Left forelimb (tissue), 1 donor: ENCODE measurements around the gene NDUFV3.
A peak's percentile ranks its signal among the peaks of the same experiment; 100 is the strongest.

ENCODE experiments used
- DNase-seq: peaks from one replicate; pipeline ENCODE4 v3.0.0-alpha.2; 2018; ENCODE audit warnings: low spot score

The NDUFV3 gene

DNA sequence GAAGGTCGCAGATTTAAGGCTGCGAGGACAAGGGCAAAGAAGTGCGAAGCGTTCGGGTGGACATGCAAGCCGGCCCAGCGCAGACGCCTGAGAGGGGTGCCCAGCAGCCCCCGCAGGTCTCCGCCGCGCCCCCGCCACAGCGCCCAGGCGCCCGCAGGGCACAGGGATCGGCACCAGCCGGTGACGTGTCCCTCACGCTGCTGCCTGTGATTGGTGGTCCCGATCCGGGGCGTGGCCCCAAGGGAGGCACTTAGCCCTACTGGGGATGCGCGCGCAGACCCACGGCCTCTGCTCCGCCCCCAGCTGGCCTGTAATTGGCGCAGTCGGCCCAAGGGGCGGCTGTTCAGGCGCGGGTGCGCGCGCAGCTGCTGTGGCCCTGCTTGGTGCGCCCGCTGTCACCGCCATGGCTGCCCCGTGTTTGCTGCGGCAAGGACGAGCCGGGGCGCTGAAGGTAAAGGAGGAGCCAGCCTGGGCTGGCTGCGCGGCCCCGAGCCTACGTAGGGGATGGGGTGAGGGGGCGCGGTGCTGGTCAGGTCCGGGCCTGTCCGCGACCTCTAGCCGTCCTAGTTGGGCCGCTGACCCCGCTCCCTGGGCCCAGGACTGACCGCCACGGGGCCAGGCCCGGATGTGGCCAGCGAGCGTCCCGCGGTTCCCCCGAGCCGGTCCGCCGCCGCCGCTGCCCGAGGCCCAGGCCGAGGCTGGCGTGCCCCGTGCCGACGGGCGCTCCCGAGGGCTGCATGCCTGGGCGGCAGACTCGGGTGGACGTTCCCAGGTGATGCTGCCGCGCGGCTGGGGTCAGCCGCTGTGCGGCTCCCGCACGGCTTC is at the start of gene NDUFV3:
Gene NDUFV3 (plus strand): TSS at position 379 of the 825 bp plus-strand sequence. CDS start 25 bp downstream, at position 404.
- peak; percentile 100 for DNase-seq

DNA sequence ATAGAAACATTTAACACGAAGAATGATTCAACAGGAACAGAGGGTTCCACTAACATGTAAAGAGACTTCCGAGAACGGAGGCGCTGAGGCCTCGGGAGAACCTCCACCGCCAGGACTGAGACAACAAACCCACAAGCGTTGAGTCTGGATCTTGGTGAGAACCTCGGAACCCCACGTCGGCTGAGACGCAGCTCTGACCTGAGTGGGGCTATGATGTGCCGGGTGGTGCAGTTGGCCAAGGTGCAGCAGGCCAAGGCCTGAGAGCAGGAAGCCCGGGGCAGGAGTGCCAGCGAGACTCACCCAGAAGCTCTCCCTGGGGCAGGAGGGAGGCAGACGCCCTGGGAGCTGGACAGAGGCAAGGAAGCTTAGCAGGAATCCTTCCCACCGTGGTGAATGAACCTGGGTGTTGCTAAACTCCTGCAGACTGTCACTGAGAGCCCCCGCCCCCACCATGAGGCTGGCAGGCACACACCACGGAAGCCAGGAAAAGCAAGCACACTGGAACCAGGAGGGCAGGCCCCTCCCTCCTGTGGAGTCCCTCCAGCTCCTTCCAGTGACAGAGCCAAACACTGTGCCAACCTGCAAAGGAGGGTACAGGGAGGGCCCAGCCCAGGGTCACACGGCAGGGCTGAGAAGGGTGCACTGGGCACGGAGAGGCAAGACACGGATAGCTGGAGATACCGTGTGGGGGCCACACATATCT is 48.5 kb upstream of the NDUFV3 start:
- DNase-seq: peak; percentile 61

DNA sequence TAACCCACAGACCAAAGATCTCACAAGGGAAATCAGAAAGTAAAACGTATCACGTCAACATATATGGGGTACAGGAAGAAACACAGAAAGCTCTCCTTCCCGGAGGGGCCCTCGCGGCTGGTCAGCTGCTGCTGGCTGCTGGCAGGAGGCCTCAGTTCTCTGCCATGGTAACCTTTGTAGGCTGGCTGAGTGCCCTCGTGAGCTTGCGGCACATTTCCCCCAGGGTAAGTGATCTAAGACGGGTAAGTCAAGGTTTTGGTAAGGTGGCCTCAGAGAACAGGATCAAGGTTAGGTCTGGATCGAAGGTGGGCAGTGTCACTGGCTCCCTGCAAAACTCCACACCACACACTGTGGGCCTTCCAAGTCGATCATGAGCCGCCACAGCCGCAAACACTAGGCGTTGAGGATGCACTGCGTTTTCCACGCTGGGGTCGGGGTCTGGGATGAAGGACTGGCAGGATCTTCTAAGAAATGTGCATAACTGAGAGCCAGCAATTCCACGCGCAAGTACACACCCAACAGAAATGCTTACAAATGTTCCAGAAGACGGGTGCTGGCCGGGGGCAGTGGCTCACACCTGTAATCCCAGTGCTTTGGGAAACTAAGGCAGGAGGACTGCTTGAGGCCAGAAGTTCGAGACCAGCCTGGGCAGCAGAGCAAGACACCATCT is 47.7 kb upstream of the NDUFV3 start:
- peak; percentile 36 for DNase-seq

DNA sequence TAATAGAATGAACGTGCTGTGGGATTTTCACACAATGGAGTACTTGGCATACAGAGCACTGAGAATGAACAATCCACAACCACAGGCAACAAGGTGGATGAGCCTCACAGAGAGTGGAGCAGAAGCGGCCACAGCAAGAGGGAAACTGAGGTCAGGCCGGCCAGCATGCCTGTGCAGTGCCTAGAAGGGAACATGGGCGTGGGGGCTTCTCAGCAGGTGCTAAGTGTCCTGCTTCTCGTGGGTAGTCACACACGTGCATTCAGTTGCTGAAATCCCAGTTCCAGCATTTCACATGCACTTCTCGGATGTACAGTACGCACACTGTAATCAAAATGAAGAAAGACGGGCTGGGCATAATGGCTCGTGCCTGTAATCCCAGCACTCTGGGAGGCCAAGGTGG is 46.9 kb upstream of the NDUFV3 start:
- peak; percentile 31 for DNase-seq

DNA sequence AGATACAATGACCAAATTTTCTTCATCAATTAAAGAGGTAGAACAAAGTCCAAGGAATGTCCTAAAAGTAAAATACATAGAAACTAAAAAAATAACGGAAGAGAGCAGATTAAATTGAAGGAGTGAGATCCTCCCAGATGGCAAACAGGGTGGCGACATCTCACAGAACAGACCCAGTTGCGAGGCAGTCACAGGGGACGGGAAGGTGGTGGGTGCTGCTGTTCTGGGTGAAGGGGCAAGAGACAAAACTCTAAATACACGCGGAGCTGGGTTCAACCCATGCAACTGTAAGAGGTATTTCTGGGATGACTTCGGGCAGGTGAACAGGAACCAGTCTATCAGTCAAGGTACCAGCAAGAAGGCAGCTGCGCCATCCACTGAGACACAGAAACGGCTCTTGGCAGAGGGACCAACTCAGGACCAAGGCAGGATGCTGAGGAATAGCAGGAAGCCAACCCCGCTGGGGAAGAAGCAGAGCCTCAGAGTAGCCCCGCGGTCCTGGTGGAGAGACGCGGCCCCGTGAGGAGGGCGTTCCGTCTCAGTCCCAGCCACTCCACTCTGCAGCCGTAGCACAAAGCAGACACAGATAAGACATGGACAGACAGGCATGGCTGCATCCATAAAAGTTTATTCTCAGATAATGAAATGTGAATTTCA is 45.9 kb upstream of the NDUFV3 start:
- peak; percentile 31 for DNase-seq

DNA sequence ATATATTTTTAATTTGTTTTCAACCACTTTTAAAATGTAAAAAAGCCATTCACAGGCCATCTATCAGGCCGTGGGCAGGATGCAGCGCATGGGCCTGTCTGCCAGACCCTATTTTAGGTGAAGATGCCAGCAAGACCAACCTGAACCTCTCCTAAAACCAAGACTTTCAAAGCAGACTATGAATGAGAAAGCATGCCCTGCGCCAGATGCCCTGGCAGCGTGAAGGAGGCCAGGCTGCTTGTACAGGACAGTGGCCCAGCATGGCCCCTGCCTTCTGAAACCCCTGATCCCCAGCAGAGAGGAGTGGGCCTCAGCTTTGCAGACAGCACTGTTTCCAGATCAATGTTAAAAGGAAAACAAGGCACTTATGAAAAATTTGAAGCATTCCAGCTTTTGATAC is 45.4 kb upstream of the NDUFV3 start:
- peak; percentile 18 for DNase-seq

DNA sequence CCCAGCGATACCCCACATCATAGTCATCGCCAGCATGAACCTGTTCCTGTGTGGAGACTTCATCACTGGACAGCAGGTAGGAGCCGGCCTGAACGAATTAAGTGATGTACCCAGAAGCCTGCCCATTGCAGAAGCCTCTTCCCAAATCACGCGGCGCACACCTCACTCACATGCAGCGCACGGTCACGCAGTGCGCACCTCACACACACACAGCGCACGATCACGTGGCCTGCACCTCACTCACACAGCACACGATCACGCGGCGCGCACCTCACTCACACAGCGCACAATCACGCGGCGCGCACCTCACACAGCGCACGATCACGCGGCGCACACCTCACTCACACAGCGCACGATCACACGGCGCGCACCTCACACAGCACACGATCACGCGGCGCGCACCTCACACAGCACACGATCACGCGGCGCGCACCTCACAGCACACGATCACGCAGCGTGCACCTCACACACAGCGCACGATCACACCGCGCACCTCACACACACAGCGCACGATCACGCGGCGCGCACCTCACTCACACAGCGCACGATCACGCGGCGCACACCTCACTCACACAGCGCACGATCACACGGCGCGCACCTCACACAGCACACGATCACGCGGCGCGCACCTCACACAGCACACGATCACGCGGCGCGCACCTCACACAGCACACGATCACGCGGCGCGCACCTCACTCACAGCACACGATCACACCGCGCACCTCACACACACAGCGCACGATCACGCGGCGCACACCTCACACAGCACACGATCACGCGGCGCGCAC is 44.8 kb upstream of the NDUFV3 start:
- DNase-seq: peak; percentile 12

DNA sequence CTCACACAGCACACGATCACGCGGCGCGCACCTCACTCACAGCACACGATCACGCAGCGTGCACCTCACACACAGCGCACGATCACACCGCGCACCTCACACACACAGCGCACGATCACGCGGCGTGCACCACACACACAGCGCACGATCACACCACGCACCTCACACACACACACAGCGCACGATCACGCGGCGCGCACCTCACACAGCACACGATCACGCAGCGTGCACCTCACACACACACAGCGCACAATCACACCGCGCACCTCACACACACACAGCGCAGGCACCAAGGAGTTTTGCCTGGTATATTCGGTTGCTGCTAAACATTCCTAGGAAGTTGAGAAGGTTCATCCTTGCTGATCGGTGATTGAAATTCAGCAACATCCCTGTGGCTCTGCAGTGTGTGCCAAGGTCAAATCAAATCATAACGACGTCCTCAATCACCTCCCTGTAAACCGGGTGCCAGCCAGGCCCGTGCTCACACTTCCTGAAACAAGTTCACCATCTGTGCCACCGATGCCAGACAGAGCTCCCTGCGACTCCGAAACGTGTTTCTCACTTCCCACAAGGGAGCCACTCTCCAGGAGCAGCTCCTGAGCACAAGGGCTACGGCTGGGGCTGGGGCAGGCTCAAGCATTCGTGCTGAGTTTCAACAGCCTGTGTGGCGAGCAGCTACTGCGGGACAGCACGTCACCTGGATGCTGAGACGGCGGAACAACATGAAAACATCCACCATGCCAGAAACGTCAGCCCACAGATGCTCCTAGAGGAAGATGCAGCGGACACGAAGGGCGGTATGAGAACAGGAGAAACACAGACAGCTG is 44.0 kb upstream of the NDUFV3 start:
- no peak for DNase-seq

DNA sequence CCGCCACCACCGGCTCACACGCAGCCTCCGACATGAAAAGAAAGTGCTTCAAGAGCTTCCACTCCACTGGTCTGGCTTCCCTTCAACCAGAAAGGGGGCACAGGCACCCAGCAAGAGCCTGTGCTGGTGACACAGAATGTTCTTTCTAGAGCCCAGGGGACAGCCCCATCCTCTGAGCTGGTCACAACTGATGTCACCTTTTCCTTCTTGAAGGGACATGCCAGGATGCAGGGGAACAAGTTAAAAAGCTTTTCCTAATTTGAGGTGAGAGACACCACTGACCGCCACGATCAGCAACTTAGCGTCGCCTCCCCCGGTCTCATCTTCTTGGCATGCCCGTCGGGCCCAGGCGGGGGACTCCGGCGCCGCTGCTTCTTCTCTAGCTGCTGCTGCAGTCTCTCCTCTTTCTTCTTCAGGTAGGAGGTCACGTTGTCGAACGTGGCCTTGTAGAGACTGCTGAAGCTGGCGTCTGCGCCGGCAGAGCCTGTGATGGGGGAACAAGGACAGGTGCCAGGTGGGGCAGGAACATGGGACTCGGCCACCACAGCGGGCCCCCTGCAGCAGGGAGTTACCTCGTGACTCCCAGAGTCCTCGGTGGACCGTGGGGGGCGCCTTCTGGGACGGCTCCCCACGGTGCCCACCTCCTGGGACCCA is 43.2 kb upstream of the NDUFV3 start:
- DNase-seq: no peak

DNA sequence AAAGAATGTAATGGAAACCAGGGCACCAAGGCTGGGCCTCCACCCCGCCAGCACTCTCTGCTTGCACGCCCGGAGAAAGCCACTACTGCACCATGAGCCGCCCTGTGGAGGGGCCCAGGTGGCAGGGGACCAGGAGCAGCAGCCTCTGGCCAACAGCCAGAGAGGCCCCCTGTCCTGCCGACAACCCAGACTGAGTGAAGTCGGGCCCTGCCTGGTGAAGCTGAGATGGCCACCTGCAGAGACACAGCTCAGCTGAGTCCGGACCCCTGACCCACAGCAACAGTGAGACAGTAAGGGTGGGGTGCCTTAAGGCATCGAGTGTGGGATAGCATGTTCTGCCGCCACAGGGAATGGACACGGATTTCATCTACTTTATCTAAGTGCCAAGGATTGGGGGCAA is 42.6 kb upstream of the NDUFV3 start:
- DNase-seq: no peak

DNA sequence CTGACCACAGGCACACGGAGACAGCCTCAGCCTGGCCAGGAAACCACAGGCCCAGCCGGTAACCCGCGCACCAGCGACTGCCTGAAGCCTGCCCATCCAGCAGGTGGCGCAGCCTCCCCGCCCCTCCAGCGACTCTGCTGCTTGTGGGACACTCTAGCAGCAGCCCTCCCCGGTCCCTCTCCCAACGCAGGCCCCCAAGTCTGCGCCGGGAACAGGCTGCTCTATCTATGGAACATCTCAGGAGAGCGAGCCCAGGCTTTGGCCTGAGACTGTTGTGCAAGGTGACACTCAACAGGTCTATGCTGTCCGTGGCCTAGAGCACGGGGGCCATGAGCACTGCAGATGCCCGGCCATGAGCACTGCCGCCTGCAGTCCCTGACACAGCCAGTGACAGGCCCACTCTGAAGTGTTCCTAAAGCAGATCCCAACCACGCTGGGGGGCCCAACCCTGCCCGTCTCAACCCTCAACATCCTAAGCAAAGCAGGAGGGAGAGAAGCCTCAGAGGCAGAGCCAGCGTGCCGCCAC is 42.2 kb upstream of the NDUFV3 start:
- no peak for DNase-seq

DNA sequence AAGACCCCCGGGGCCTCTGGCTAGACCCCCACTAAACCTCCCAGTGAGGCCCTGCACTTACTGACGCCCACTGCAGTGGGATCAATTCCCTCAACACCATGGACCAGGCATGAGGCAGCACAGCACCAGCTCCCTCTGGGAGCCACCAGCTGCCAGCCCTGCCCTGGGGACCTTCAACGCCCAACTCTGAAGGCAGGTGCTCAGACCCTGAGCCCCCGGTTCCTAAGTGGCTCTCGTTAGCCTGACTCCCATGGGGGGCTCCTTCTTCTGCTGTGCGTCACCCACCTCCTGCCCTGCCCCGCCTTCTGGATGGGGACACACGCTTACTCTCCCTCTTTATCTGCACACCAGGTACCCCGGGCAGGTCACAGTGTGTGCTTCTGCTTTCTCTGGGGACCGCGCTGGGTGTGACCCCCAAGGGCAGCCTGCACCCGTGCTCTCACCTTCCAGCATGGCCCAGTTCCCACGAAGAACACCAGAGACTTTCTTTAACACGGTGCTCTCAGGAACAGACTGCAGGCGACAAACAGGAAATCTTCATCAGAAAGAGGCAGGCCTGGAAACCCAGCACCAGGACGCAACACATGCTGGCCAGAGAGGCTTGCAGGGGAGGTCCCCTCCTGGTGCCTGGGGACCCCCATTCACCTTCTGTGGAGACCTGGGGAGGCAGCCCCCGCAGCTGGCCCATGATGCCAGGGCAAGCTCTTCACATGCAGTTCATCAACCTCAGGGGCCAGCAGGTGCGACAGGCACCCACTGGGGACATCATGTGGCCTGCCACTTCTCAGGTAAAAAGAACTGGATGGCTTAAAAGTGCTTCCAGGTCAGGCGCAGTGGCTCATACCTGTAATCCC is 41.1 kb upstream of the NDUFV3 start:
- no peak for DNase-seq

DNA sequence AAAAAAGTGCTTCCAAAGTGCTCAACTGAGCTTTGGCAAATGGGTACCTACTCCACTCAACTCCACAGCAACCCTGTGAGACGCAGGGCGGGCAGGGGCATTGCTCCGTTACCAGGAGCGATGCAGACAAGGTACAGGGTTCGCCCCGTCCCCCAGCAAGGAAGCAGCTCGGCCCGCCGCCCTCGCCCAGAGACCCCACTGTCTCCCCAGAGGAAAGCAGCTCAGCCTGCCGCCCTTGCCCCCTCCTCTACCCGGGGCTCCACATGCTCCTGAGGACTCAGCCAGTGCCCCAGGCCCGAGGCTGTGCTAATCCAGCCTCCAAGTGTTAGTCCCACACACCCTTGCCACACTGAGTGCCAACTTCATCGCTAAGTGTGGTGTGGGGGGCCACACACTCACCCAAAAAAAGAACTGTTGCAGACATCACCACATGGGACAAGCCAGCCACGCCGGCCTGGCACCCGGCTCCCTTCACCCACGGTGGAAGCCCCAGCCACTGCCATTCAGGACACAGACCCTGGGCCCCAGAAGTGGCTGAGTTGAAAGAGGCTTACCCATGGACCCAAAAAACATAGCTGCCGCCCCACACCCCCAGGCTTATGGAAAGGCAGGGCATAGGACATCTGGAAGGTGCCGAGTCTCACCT is 40.1 kb upstream of the NDUFV3 start:
- no peak for DNase-seq

DNA sequence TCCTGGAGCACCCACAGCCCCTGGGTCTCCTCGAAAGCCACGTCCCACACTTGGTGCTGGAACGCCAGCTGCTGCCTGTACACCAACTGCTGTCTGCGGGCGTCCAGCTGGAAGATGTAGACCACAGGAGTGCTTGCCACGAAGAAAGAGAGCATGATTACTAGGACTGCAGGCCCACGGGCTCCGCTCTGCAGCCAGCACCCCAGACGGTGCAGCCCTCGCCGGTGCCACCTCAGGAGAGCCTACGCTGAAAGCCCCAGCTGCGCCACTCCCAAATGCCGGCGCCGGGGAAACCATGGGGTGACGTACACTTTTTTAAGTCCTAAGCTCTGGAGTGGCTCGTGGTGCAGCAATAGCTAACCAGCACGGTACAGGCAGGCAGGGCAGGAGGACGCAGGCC is 39.5 kb upstream of the NDUFV3 start:
- no peak for DNase-seq

DNA sequence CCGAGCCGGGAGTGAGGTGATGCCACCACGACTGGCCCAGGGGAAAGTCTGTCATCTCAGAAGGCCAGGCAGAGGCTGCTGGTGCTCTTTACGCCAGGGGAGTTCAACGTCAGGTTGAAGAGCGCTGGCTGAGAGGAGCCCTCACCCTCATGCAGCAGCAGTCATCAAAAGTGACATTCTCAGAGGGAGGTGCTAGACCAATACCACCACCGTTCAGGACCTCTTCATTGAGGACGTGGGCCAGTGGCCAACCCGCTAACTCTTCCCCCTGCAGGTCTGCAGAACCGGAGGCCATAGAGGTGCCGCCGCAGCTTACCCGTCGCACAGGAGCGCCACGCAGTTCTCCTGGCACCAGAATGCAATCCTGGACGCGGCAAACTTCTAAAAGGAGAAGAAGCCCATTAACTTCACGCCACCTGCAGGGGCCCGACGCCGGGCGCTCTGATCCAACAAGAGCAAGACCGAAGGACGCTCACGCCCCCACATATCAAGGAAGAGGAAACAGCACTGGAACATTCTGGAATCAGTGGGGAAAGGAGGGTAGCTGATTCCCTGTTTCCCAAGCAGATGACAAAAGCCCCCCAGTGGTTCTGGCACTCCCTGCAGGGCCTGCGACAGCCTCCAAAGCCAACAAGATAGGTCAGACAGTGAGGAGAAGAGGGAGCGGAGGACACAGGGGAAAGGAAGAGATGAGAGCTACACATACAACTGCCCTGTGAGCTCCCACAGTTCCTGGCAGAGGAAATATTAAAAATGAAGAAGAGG is 38.7 kb upstream of the NDUFV3 start:
- no peak for DNase-seq

DNA sequence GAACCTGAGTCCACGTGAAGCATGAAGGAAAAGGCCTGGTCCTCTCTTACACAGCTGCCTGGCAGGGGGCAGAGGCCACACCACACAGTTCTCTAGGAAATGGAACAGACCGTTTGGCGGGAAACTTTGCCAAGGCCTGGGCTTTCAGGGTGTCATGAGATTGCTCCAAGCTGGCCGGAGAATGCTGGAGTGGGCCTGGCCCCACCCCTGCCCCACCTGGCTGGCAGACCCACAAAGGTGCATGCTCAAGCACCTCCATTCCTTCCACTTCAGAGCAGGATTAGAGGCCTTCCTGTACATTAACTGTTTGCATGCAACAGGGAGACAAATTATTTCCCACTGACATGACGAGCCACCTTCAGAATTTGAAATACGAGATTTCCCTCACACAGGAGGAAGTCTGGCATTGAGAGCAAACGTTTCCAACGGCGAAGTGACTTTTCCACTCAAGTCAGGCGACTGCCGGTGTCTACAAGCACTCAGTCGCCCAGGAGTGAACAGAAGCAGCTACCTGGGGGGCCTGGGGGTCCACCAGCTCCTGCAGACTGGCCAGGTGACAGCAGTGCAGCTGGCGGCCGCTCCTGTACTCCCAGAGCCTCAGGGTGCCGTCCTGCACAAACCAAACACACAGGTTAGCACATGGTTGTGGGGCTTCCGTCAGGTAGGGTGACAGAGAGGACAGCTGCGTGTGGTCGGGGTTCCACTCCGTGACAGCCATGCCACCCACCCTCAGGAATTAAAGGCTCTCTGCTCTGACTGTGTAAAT is 37.8 kb upstream of the NDUFV3 start:
- DNase-seq: no peak

DNA sequence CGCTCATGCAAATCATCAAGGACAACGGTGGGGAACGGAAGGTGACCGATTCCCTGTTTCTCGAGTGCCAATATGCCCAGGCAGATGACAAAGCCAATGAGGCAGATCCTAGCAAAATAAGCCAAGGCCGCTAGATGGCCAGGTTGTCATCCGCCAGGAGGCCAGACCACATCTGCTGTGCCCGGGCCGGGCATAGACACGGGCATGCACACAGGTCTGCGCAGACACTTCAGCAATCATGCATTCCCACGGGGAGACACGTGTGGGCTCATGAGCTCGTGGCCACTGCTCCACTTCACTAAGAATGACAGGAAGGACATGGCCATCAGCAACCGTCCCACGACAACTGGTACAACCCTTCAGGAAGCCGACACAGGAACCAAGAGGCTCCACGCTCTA is 37.2 kb upstream of the NDUFV3 start:
- no peak for DNase-seq
